ENCODE data around the gene CTDSP2.
A peak's percentile ranks its signal among the peaks of the same experiment; 100 is the strongest.
"Not testable (repeated sequence)": the region's sequence is repeated elsewhere in the genome, so short reads cannot be mapped to it uniquely, and the experiment has no call there.

CTDSP2 gene

GRCh38 chr12:57846577-57847319 lies at the start of gene CTDSP2:
TSS of gene CTDSP2 (minus strand) at chr12:57846729. CDS start at chr12:57846435, 294 bp downstream.
- DNase-seq, result peak; percentile 95 to 99

GRCh38 chr12:57896115-57896433 lies 49.5 kb upstream of the CTDSP2 start:
- no peak for DNase-seq

DNA sequence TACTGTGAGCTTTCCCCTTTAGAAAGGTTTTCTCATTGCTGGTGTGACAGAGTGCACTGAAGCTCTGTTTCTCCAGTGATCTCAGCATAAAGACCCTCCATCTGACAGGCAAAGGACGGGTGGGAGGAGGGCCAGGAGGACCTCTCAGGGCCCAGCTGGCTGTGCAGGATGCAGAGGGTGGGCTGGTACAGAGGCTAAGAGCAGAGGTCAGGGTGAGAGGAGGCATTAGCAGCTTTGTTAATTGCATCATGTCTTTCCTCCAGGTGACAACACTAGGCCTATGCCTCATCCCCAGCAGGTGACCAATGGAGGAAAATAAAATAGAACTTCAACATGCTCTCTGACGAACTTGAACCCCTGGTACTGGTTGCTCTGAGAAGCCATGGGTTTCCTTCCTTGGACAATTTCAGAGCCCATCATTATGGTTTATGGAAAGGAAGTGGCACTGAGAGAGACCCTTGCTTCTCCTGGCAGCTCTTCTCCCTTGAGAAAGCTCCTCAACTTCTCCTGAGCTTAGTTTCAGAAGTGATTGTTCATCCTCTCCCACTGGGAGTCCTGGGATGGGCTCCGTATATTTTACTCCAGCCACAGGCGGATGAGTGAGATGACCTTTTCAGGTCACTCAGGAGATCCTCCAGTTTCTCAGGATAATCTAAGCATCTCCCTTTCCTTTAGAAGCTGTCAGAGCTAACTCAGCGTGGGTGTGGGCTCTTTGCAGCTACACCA lies 49.0 kb upstream of the CTDSP2 start:
- DNase-seq, result no peak

GRCh38 chr12:57894399-57895292 lies 48.1 kb upstream of the CTDSP2 start:
- peak in 1 of 2 experiments; percentile 15 for DNase-seq

DNA sequence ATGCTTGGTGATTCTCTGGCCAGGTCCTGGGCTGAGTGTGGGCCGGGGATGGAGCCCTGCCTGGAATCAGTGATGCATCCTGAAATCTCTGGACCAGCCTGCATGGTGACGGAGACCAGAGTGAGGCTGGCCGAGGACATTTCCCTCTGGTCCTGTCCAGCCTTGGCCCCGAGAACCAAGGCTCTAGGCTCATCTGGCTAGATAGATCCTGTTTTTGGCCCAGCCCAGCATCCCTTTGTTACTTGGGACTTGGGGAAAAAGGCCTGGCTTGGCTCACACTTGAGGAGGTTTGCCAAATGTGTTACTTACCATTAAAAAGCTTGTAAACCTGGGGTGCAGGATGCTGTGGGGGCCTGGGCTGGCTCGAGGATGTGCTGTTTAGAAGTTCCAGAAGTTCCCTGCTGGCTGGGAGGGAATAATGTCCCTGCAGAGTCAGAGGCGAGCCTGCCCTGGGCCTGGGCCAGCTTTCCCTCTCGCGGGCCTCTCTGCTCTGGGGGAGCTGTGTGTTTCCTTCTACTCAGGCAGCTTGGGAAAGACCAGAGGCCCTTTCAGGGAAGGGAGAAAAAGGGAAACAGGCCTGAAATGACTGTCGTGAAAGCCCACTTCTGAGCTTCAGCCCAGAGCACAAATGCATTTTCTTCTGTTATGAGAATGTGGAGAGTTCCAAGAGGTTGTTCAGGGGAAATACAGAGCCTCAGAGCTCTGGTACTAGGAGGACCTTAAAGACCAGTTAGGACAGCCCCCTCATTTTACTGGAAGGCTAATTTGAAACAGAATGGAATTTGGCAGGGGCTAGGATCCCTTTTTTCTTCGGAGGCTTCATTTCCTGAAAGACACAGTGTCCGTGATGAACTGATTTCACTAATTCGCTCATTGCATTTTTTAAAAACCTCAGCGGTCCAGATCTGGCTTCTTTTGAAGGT lies 47.2 kb upstream of the CTDSP2 start:
- DNase-seq, result peak in 1 of 2 experiments; percentile 45

- no peak for DNase-seq
Observed at GRCh38 chr12:57892232-57892972, 45.9 kb upstream of the CTDSP2 start.

DNA sequence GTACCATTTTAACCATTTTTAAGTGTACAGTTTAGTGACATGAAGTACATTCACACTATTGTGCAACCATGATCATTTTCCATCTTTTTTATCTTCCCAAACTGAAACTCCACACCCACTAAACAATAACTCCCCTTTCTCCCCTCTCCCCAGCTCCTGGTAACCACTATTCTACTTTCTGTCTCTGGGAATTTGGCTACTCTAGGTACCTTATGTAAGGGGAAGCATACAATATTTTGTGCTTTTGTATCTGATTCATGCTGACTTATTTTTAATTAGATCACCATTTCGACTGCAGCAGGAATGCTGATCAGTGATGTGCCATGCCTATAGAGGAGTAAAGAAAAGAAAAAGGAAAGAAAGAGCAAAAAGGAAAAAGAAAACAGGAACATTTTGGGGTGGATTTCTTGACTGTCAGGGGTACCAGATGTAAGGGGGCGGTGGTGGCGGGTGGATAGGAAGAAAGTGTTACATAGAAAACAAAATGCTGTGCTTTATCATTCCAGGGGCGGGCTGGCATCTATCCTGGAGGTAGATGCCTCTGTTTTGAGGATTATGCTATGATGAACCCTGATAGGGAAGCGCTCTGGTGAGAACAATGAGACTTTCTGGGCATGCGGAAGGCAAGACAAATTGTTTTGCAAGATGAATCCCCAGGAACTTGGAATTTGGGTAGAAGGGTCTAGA lies 45.2 kb upstream of the CTDSP2 start:
- no peak for DNase-seq

DNA sequence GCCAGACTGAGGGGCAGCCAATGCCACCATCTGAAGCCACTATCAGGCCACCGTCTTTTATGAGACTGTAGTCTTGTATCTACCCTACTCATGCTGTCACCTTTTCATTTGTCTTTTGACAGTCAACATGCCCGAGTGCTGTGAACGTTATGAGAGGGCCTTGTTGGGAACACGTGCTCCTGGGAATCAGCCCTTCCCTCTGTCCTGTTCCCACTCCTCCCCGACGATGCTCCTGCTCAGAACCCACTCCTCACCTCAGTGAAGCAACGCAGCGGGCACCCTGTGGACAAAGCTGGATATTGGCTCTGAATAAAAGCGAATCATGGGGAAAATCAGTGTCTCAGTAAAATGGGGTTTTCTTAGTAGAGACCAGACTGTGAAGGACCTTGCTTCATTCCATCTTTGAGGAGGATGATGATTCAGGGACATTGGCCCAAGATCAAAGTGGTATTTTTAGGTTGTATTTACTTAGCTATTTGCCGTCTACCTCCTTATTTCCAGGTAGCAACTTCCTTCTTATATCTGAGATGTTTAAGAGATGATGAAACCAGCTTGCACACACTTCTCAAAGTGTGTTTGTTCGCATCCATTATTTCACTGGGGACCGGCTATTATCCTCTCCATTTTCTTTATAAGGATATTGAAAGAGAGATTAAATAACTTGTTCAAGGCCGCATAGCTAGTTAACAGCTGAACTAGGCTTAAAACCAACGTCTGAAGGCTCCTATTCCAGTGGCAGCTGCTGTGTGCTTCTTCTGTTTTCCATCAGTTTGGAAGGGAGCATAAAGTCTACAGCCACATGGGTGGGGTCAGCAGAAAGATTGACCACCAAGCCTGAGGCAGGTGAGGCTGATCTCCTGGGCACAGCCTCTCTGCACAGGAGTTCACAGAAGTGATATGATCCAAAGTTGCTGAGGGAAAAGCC lies 43.9 kb upstream of the CTDSP2 start:
- no peak for DNase-seq

DNA sequence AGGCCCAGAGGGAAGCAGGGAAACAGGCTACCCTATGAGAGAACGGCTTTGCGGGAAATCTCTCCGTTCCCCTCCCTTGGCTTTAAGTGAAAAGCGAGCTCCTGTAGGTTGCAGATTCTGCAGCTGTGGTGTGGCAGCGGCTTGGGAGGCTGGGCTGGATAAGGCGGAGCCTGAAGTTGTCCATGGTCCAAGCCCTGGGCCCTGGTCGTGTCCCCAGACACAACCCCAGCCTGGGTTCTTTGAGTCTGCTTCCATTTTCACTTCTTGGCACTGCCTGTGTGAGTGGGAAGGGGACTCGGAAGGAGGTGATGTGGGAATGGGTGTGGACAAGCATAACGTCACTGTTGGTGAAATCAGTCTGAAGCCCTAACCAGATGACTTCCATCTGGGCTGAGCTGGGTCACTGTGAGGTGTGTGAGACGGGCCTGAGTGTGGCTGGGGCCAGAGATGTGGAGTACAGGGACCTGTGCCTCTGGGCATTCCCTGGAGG lies 43.0 kb upstream of the CTDSP2 start:
- peak in 1 of 2 experiments; percentile 18 for DNase-seq

DNA sequence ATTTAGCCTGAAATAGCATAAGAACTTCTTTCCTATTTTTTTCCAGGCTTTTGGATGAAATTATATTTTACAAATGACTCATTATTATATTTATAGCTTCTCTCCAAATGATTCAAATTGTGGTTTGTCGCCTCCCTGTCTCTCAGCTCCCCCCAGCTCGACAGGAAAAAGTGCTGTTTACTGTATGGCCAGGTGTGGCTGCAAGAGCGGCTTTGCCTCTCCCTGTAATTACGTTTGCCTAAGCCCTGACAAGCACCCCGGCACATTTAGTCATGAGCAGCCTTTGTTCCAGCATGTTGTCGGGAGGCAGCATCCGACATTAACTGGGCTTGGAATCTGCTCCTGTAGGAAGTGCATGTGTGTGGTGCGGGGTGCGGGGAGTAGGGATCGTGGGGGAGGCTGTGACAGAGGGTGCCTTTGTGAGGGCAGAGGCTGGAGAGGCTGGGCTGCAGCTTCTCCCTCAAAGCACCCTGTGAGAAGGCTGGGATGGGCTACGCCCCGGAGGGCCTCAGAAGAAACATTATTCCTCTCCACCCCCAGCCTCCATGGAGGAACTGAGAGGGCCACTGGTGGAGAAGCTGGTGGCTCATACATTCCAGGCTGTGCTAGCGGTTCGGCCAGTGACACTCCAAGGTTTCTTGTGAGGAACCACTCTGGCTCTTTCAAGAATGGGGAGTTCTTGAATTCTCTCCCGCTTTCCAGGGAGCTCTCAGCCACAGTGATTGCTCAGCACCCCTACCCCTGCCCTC lies 42.1 kb upstream of the CTDSP2 start:
- DNase-seq, result peak; percentile 64 to 81

DNA sequence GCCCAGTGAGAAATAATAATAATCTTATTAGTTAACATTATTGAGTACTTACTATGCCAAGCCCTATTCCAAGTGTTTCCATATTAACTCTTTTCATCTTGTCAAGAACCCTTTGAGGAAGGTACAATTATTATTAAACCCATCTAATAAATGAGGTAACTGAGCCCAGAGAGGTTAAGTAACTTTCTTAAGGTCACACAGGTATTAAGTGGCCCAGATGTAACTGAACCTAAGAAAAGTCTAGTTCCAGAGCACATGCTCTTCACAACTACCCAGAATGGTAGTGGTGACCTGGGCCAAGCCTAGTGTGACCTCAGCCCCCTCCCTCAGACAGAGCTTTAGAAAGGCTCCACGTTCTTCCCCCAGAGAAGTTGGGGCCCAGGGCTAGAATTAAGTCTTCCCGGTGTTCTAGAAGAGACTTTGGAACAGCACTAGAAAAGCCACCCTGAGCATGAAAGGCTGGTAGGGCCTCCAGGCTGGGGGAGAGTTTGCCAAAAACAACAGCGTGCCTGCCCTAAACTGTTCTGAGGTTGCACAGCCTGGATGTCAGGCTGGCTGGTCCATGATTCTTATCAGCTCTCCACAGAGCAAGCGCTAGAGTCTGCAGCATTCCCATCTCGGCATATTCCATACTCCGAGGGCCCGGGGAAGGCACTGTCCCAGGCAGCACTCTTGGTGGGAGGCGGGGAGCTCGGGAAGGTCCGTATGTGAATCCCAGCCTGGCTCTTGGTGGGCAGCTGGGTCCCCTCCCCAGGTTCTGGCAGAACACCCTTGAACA lies 41.3 kb upstream of the CTDSP2 start:
- peak in 1 of 2 experiments; percentile 62 for DNase-seq

DNA sequence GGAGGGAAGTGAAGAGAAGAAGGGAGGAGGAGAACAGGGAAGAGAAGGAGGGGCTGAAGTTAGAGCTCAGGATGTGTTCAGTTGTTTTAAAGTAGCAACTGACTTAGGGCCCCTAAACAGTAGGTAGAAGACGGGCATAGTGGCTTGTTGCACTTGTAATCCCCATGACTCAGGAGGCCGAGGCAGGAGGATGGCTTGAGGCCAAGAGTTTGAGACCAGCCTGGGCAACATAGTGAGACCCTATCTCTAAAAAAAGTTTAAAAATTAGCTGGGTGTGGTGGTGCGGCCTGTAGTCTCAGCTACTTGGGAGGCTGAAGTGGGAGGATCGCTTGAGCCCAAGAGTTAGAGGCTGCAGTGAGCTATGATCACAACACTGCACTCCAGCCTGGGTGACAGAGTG lies 40.4 kb upstream of the CTDSP2 start:
- DNase-seq, result not testable (repeated sequence)

- no peak for DNase-seq
Observed at GRCh38 chr12:57886542-57886941, 40.0 kb upstream of the CTDSP2 start.

DNA sequence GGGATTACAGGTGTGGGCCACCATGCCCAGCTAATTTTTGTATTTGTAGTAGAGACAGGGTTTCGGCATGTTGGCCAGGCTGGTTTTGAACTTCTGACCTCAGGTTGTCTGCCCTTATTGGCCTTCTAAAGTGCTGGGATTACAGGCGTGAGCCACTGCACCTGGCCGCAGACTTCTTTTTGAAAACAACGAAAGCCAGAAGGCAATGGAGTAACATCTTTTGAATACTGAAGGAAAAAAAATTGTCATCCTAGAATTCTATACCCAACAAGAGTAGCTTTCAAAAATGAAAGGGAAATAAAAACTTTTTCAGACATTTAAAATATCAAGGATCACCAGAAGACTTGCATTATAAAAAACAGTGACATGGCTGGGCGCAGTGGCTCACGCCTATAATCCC lies 38.7 kb upstream of the CTDSP2 start:
- DNase-seq, result no peak

DNA sequence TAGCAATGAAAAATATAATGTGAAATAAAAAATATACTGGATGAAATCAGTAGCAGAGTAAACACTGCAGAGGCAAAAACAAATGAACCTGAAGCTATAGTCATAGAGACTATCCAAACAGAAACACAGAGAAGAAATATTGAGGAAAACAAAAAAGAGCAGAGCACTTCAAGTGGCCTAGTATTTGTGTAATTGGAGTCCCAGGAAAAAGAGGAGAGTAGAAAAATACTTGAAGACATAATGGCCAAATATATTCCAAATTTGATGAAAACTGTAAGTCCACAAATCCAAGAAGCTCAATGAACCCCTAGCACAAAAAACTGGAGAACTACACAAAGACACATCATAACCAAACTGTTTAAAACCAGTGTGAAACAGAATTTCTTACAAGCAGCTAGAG lies 37.2 kb upstream of the CTDSP2 start:
- no peak for DNase-seq

DNA sequence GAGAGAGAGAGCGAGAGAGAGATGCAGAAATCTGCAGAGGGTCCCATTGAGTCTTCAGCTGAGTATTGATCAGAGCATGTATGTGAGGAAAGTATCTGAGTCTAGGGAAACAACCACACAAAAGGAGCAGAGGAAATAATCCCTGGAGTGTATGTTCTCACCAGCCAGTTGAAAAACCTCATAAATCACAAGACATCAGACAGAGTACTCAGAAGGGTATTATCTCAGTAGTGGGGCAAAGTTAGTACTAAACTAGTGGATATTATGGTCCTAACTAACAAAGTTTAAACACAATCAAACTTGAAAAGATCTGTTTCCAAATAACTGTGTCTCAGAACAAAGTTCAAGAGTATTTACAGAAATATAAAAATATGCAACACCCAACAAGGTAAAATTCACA lies 36.5 kb upstream of the CTDSP2 start:
- no peak for DNase-seq

DNA sequence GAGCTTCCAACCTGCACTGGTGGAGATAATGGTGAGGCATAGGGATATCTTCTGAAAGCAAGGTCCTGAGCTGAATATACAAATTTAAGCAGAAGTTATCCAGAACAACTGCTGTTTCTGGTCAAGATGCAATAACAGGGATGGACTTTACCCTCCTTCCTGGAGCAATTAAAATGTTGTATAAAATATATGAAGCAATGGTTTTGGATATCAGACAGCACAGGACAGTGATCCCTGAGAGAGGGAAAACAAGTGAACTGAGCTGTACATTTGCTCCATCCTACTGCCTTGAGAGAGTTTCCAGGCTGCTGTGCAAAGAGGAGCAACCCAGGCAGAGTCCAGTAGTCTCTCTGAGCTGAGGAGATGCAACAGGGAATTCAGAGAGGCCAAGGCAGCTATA lies 36.0 kb upstream of the CTDSP2 start:
- no peak for DNase-seq

DNA sequence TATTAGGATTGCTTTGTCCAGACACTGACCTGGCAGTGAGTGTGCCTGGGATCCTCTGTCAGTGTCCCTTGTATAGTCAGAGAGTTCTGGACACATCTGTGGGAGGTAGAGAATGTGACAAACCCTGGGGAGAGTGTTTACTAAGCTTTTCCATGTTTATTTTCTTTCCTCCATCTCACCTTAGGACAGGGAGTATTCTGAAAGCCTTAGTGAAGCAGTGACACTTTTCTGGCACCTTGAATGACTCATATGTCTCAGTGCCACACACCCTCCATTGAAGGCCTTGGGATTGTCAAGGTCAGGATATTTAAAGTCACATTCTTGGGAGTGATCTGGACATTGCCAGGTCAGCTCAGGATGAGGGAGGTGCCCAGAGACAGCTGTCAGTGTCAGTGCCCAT lies 34.9 kb upstream of the CTDSP2 start:
- no peak for DNase-seq
